ENCODE results near the gene MSTN. TPM values are rescaled to one million over a fixed set of nuclear protein-coding genes. Genes with fewer than 3 reads are reported as not detected.

The MSTN gene
- under 0.01 and 0.05 TPM in 2 replicates for total RNA-seq

DNA sequence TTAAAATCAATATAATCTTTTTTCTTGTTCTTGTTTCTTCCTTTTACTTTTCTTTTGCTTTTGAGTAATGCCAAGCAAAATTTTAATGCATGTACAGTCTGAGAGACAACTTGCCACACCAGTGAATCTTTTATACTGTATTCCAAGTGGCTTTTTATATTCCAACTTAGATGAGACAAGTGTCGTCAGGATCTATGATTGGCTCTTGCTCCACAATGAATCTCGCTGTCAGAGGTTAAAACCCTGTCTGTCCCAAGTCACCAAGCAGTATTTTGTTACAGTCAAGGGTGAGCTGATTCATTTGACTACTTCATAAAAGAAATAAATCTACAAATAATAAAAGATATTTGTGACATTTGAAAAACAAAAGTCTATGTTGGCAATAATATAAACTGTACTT, at the start of gene MSTN:
Gene MSTN, minus strand, starts transcription at position 129 of the 400 bp plus-strand sequence. CDS start 133 bp downstream, outside the sequence.

